Keratinocyte (primary cell): ENCODE data around the gene SHISA3. TPM values are rescaled to one million over a fixed set of nuclear protein-coding genes. Genes with fewer than 3 reads are reported as not detected.

Experiments
- DNase-seq: peaks from one replicate; pipeline ENCODE4 v3.0.0-alpha.2; 2011; ENCODE audit warnings: low read depth, missing footprints, low spot score
- FAIRE-seq: peaks from 2 replicates; lab custom pipeline; 2011; peaks lifted over from hg19 to GRCh38; lab: Jason Lieb, UNC
- H2AFZ ChIP-seq: 2 replicates; pipeline ENCODE4 v1.6.0; 2012; ENCODE audit warnings: low read length, control low read depth, inconsistent platforms; ENCODE audit not compliant: control insufficient read depth
- H3K27ac ChIP-seq: 2 replicates; pipeline ENCODE4 v1.5.1; 2011; ENCODE audit warnings: low read length; ENCODE audit not compliant: control insufficient read depth, insufficient read depth
- H3K27me3 ChIP-seq: 3 replicates; pipeline ENCODE4 v1.6.0; 2011; ENCODE audit warnings: low read length; ENCODE audit not compliant: control insufficient read depth, insufficient read depth; ENCODE audit errors: extremely low read depth
- H3K36me3 ChIP-seq, 2 experiments: 2 replicates in 1 of 2; 3 replicates in 1 of 2; pipeline ENCODE4 v1.5.1; 2011; ENCODE audit warnings: low read length in 2 of 2, mild to moderate bottlenecking in 1 of 2; ENCODE audit not compliant: control insufficient read depth in 2 of 2, insufficient read depth in 2 of 2; ENCODE audit errors: extremely low read depth in 1 of 2
- H3K4me1 ChIP-seq: 3 replicates; pipeline ENCODE4 v1.5.1; 2011; ENCODE audit warnings: low read length; ENCODE audit not compliant: control insufficient read depth, insufficient read depth; ENCODE audit errors: extremely low read depth
- H3K4me2 ChIP-seq: 3 replicates; pipeline ENCODE4 v1.6.0; 2011; ENCODE audit warnings: low read depth, low read length; ENCODE audit not compliant: control insufficient read depth, insufficient read depth; ENCODE audit errors: extremely low read depth
- H3K4me3 ChIP-seq, 3 experiments: fragments of 200-600 bp in 1 of 3; sonication (generic) in 1 of 3; 2 replicates in 2 of 3; 3 replicates in 1 of 3; pipeline ENCODE4 v1.5.1; 2011 to 2016; ENCODE audit warnings: low read length in 3 of 3, mild to moderate bottlenecking in 3 of 3, control low read depth in 2 of 3, inconsistent platforms in 1 of 3, low read depth in 1 of 3, mixed read lengths in 1 of 3, mixed run types in 1 of 3, moderate library complexity in 1 of 3; ENCODE audit not compliant: control insufficient read depth in 2 of 3, insufficient read depth in 2 of 3; ENCODE audit errors: extremely low read depth in 1 of 3
- H3K79me2 ChIP-seq: 2 replicates; pipeline ENCODE4 v1.6.0; 2012; ENCODE audit warnings: low read length; ENCODE audit not compliant: control insufficient read depth, insufficient read depth
- H3K9ac ChIP-seq: 3 replicates; pipeline ENCODE4 v1.6.0; 2011; ENCODE audit warnings: low read length; ENCODE audit not compliant: control insufficient read depth, insufficient read depth; ENCODE audit errors: extremely low read depth
- H3K9me1 ChIP-seq: 3 replicates; pipeline ENCODE4 v1.6.0; 2011; ENCODE audit warnings: low read length; ENCODE audit not compliant: control insufficient read depth, insufficient read depth; ENCODE audit errors: extremely low read depth
- H3K9me3 ChIP-seq: 2 replicates; pipeline ENCODE4 v1.5.1; 2012; ENCODE audit warnings: low read depth, low read length; ENCODE audit not compliant: control insufficient read depth
- H4K20me1 ChIP-seq: 3 replicates; pipeline ENCODE4 v1.6.0; 2011; ENCODE audit warnings: low read length; ENCODE audit not compliant: control insufficient read depth, insufficient read depth; ENCODE audit errors: extremely low read depth
- CTCF ChIP-seq, 3 experiments: IDR thresholded peaks in 1 of 3; conservative IDR thresholded peaks in 1 of 3; optimal IDR thresholded peaks in 1 of 3; 2 replicates in 2 of 3; 3 replicates in 1 of 3; pipeline versions ENCODE3 to v1.5.1; 2011; ENCODE audit warnings: low read length in 3 of 3, mild to moderate bottlenecking in 3 of 3, moderate library complexity in 2 of 3, control low read depth in 1 of 3, inconsistent platforms in 1 of 3; ENCODE audit not compliant: insufficient read depth in 2 of 3; ENCODE audit errors: extremely low read depth in 1 of 3
- EZH2 ChIP-seq: IDR thresholded peaks from one replicate; pipeline ENCODE4 v1.6.1; 2012; ENCODE audit warnings: inconsistent platforms, mild to moderate bottlenecking, low read length, moderate library complexity
- dilution Hi-C: fragments of 300-500 bp; cut with MboI; formaldehyde crosslinking; loops from one replicate; pipeline ENCODE4 v1.7.0; 2020; ENCODE audit warnings: low sequenced_read_pairs; ENCODE audit not compliant: extremely low pct_ligation_motif_present
- polyA plus RNA-seq, 5 experiments: library from polyadenylated mRNA; depleted of rRNA in 3 of 5; stranded (reverse) in 3 of 5; stranded (forward) in 1 of 5; unstranded in 1 of 5; fragments of >200 nt; gene quantifications; 1 replicate in 1 of 5; 2 replicates in 3 of 5; 3 replicates in 1 of 5; pipeline versions ENCODE4 v1.2.1 to v1.2.3, GENCODE V29; 2011 to 2012; ENCODE audit warnings: missing spikeins in 2 of 5, low read depth in 1 of 5, low replicate concordance in 1 of 5

SHISA3 gene
- polyA plus RNA-seq, 1 donor (not counting 4 experiments of a cell fraction or from before 2014, with no cell fraction given), result not detected

GRCh38 chr4:42442601-42443000 lies 45.3 kb downstream of the SHISA3 start:
- H3K4me1 ChIP-seq, result no peaks in the 10 kb centered on the region
- DNase-seq (no peak), FAIRE-seq (no peak)
- no peaks in the 10 kb centered on the region for H3K9me1 ChIP-seq
- H3K27ac ChIP-seq, result no peak overlapping the region
- H3K9ac ChIP-seq, result no peak overlapping the region
- no peak overlapping the region for H2AFZ ChIP-seq
- H3K36me3 ChIP-seq, result no peaks in the 10 kb centered on the region
- no peaks in the 10 kb centered on the region for H3K79me2 ChIP-seq
- TF ChIP-seq EZH2 (no peak), CTCF (optimal IDR thresholded peaks at IDR 0.05 in 1 of 3, IDR thresholded peaks at IDR 0.05 in 1 of 3, conservative IDR thresholded peaks at IDR 0.05 in 1 of 3; ENCODE audit: extremely low read depth in 1 of 3, insufficient read depth in 2 of 3, low read length in 3 of 3) (no peak)
- dilution Hi-C loops, result no loop called here
- no peak overlapping the region for H3K4me3 ChIP-seq
- no peaks in the 10 kb centered on the region for H3K27me3 ChIP-seq
- H4K20me1 ChIP-seq, result no peaks in the 10 kb centered on the region
- no peaks in the 10 kb centered on the region for H3K9me3 ChIP-seq
- no peak overlapping the region for H3K4me2 ChIP-seq

GRCh38 chr4:42445038-42445437 lies 47.8 kb downstream of the SHISA3 start:
- TF ChIP-seq CTCF (optimal IDR thresholded peaks at IDR 0.05 in 1 of 3, IDR thresholded peaks at IDR 0.05 in 1 of 3, conservative IDR thresholded peaks at IDR 0.05 in 1 of 3; ENCODE audit: extremely low read depth in 1 of 3, insufficient read depth in 2 of 3, low read length in 3 of 3), result no peak
- no peak for TF ChIP-seq EZH2
- Histone ChIP-seq H3K9ac (no peak overlapping the region), H3K9me3 (no peaks in the 10 kb centered on the region), H3K27me3 (no peaks in the 10 kb centered on the region), H3K4me2 (no peak overlapping the region), H3K36me3 (no peaks in the 10 kb centered on the region), H3K4me3 (no peak overlapping the region), H4K20me1 (no peaks in the 10 kb centered on the region), H3K9me1 (no peaks in the 10 kb centered on the region), H3K4me1 (no peaks in the 10 kb centered on the region), H3K27ac (no peak overlapping the region), H3K79me2 (no peaks in the 10 kb centered on the region), H2AFZ (no peak overlapping the region)
- dilution Hi-C loops, result no loop called here
- no peak for FAIRE-seq
- no peak for DNase-seq
